Nephron progenitor cell (in vitro differentiated cells): ENCODE data around the gene FBXO45.
"Not testable (repeated sequence)": the region's sequence is repeated elsewhere in the genome, so short reads cannot be mapped to it uniquely, and the experiment has no call there.

ENCODE experiments used
- DNase-seq: peaks from one replicate; pipeline ENCODE4 v3.0.0; 2021
- H3K27ac Mint-ChIP-seq: 2 replicates; pipeline ENCODE4 v1.8.0; 2021; ENCODE audit warnings: mild to moderate bottlenecking, moderate library complexity, mixed read lengths
- H3K27me3 Mint-ChIP-seq: 2 replicates; pipeline ENCODE4 v1.8.0; 2021; ENCODE audit warnings: mild to moderate bottlenecking, low read depth, mixed read lengths; ENCODE audit not compliant: poor library complexity
- H3K36me3 Mint-ChIP-seq: 2 replicates; pipeline ENCODE4 v1.8.0; 2021; ENCODE audit warnings: low read depth, mixed read lengths
- H3K4me1 Mint-ChIP-seq: 2 replicates; pipeline ENCODE4 v1.8.0; 2021; ENCODE audit warnings: mixed read lengths
- H3K4me3 Mint-ChIP-seq: 2 replicates; pipeline ENCODE4 v1.8.0; 2021; ENCODE audit warnings: mild to moderate bottlenecking, moderate library complexity, mixed read lengths
- H3K9me3 Mint-ChIP-seq: 2 replicates; pipeline ENCODE4 v1.8.0; 2021; ENCODE audit warnings: mild to moderate bottlenecking, moderate library complexity, mixed read lengths
- TF ChIP-seq, protein P1 (sequence below): fragments of 200-600 bp; sonication (generic); IDR thresholded peaks from 2 replicates; pipeline ENCODE4 v1.5.0; 2021; ENCODE audit warnings: antibody characterized with exemption

Gene FBXO45

DNA sequence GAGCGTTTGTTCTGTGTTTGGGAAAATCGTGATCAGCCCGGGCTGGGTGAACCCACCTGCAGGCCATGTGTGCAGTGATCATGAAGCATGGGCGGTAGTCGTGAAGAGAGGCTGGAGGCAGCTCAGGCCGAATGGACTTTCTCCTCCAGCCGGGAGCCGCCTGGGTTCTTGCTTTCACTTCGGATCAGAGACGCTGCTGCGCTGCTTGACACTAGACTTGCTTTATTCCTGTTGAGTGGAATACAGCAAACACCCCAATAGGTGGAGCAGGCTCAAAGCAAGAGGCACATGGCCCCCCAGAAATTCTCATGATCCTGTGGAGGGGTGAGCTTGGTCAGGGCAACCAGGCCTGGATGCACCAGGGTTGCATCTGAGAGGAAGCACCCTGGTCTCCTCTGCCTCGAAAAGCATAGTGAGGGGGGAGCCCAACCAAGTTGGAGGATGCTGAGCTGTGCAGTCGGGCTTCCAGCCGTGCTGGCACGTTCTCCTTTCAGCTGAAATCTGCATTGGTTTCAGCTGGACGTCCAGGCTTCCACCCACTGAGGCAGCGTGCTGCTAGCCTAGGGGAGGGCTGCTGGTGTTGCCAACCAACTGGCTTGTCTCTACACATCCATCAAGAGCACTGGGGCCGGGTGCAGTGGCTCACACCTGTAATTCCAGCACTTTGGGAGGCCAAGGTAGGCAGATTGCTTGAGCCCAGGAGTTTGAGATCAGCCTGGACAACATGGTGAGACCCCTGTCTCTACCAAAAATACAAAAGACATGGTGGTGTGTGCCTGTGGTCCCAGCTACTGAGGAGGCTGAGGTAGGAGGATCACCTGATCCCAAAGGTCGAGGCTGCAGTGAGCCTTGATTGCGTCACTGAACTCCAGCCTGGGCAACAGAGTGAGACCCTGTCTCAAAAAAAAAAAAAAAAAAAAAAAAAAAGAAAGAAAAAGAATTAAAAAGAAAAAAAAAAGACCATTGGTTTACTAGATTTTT lies 68.2 kb downstream of the FBXO45 start:
- Mint-ChIP-seq H3K36me3 (no peaks in the 10 kb centered on the region), H3K9me3 (no peaks in the 10 kb centered on the region), H3K27me3 (peaks cover 28% of the 10 kb centered on the region), H3K4me3 (no peak overlapping the region), H3K27ac (no peak overlapping the region), H3K4me1 (peaks cover 40% of the 10 kb centered on the region)
- DNase-seq, result no peak
- TF ChIP-seq, protein P1, sequence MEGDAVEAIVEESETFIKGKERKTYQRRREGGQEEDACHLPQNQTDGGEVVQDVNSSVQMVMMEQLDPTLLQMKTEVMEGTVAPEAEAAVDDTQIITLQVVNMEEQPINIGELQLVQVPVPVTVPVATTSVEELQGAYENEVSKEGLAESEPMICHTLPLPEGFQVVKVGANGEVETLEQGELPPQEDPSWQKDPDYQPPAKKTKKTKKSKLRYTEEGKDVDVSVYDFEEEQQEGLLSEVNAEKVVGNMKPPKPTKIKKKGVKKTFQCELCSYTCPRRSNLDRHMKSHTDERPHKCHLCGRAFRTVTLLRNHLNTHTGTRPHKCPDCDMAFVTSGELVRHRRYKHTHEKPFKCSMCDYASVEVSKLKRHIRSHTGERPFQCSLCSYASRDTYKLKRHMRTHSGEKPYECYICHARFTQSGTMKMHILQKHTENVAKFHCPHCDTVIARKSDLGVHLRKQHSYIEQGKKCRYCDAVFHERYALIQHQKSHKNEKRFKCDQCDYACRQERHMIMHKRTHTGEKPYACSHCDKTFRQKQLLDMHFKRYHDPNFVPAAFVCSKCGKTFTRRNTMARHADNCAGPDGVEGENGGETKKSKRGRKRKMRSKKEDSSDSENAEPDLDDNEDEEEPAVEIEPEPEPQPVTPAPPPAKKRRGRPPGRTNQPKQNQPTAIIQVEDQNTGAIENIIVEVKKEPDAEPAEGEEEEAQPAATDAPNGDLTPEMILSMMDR, result no peak

GRCh38 chr3:196637941-196638340 lies 69.5 kb downstream of the FBXO45 start:
- not testable (repeated sequence) for H3K9me3 Mint-ChIP-seq, H3K36me3 Mint-ChIP-seq, H3K4me3 Mint-ChIP-seq, H3K27ac Mint-ChIP-seq, DNase-seq
- peaks cover 25% of the 10 kb centered on the region for H3K27me3 Mint-ChIP-seq
- H3K4me1 Mint-ChIP-seq, result peaks cover 31% of the 10 kb centered on the region
